Vagina (tissue), 2 donors: ENCODE results near the gene DNAJB8. TPM values are rescaled to one million over a fixed set of nuclear protein-coding genes. Genes with fewer than 3 reads are reported as not detected.

Source experiments
- DNase-seq, 2 donors: peaks; one replicate each; pipeline ENCODE4 v3.0.0-alpha.2; 2017; ENCODE audit errors: extremely low spot score in 2 of 2
- H3K27ac ChIP-seq: fragments of 200-600 bp; sonication (generic); one replicate; pipeline ENCODE4 v1.5.1; 2019
- H3K27me3 ChIP-seq: fragments of 200-600 bp; sonication (generic); one replicate; pipeline ENCODE4 v1.5.1; 2019
- H3K36me3 ChIP-seq, 2 donors: fragments of 200-600 bp; sonication (generic); one replicate each; pipeline ENCODE4 v1.5.1; 2017 to 2019
- H3K4me1 ChIP-seq: fragments of 200-600 bp; sonication (generic); one replicate; pipeline ENCODE4 v1.5.1; 2019
- H3K4me3 ChIP-seq, 2 donors: fragments of 200-600 bp; sonication (generic); 1 replicate in 1 of 2; 2 replicates in 1 of 2; pipeline ENCODE4 v1.5.1; 2016 to 2019
- H3K9me3 ChIP-seq: fragments of 200-600 bp; sonication (generic); one replicate; pipeline ENCODE4 v1.5.1; 2019
- POLR2A ChIP-seq, 2 donors: fragments of 450-650 bp; IDR thresholded peaks; one replicate each; pipeline ENCODE4 v1.6.1; 2017; ENCODE audit warnings: antibody characterized with exemption in 2 of 2, mild to moderate bottlenecking in 2 of 2, moderate library complexity in 2 of 2
- POLR2AphosphoS5 ChIP-seq, 2 donors: sonication (generic); formaldehyde crosslinking; IDR thresholded peaks; one replicate each; pipeline ENCODE4 v1.9.0; 2017; ENCODE audit warnings: antibody characterized with exemption in 2 of 2, mild to moderate bottlenecking in 2 of 2, low read depth in 1 of 2; ENCODE audit not compliant: insufficient read depth in 1 of 2
- intact Hi-C: fragments of 100-400 bp; cut with DNase I; formaldehyde crosslinking; loops from one replicate; pipeline ENCODE4 v1.15.1; 2023
- total RNA-seq: library from RNA; depleted of rRNA; stranded (reverse); fragments of >200 nt; gene quantifications from one replicate; pipeline ENCODE4 v1.2.3, GENCODE V29; 2016
- TF ChIP-seq, protein P1 (sequence below), 3 experiments: fragments of 450-650 bp in 2 of 3; fragments of 200-600 bp in 1 of 3; sonication (generic) in 1 of 3; IDR thresholded peaks; one replicate each; pipeline ENCODE4 v1.5.1; 2017 to 2019; ENCODE audit warnings: antibody characterized with exemption in 3 of 3, mild to moderate bottlenecking in 2 of 3, moderate library complexity in 2 of 3

The DNAJB8 gene
- total RNA-seq, 1 donor from 2014 or later, result not detected

DNA sequence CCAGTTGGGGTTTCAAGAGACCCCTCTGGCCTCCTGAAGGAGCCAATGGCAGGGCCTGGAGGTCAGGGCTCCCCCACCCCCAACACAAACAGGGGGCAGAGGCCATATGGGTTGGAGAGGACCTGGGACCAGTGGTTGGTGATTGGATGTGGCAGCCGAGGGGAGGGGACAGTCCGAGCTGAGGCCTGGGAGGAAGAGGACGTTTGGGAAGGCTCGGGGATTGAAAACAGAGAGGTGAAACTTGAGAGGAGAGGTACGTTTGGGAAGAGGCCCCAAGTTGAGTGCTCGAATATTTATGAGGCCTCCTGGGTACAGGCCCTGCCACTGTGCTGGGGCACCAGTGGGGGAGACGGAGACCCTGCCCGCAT lies 53.7 kb downstream of the DNAJB8 start:
- H3K27me3 ChIP-seq, result no peaks in the 10 kb centered on the region
- no peak for TF ChIP-seq POLR2AphosphoS5 (IDR thresholded peaks at IDR 0.05; ENCODE audit: insufficient read depth in 1 of 2, low read depth in 1 of 2)
- no peak for TF ChIP-seq POLR2A (IDR thresholded peaks at IDR 0.05)
- TF ChIP-seq, protein P1, sequence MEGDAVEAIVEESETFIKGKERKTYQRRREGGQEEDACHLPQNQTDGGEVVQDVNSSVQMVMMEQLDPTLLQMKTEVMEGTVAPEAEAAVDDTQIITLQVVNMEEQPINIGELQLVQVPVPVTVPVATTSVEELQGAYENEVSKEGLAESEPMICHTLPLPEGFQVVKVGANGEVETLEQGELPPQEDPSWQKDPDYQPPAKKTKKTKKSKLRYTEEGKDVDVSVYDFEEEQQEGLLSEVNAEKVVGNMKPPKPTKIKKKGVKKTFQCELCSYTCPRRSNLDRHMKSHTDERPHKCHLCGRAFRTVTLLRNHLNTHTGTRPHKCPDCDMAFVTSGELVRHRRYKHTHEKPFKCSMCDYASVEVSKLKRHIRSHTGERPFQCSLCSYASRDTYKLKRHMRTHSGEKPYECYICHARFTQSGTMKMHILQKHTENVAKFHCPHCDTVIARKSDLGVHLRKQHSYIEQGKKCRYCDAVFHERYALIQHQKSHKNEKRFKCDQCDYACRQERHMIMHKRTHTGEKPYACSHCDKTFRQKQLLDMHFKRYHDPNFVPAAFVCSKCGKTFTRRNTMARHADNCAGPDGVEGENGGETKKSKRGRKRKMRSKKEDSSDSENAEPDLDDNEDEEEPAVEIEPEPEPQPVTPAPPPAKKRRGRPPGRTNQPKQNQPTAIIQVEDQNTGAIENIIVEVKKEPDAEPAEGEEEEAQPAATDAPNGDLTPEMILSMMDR (IDR thresholded peaks at IDR 0.05), result no peak
- intact Hi-C loops, result no loop called here

More for the DNA sequence above, 53.7 kb downstream of the DNAJB8 start:
- Histone ChIP-seq H3K36me3 (no peaks in the 10 kb centered on the region), H3K4me3 (no peak overlapping the region), H3K9me3 (no peaks in the 10 kb centered on the region), H3K4me1 (no peaks in the 10 kb centered on the region), H3K27ac (no peak overlapping the region)
- DNase-seq, result no peak

Other genes starting within 250 kb of the DNAJB8 start
- 50.6 TPM for gene GATA2, start 26.3 kb upstream of the DNAJB8 start, total RNA-seq
- gene RPN1, start 183.9 kb upstream of the DNAJB8 start, total RNA-seq, result 149 TPM